Measurements from ENCODE around the gene TEX48.

Gene TEX48

GRCh38 chr9:114687034-114687433 is 5.0 kb upstream of the TEX48 start:
- no peak for TF ChIP-seq CTCF (IDR thresholded peaks at IDR 0.05; ENCODE audit: low read depth, low read length)
- DNase-seq (ENCODE audit: extremely low read depth, low read depth), result no peak

GRCh38 chr9:114685951-114686350 is 4.0 kb upstream of the TEX48 start:
- TF ChIP-seq CTCF (IDR thresholded peaks at IDR 0.05; ENCODE audit: low read depth, low read length), result no peak
- no peak for DNase-seq (ENCODE audit: extremely low read depth, low read depth)

- no peak for DNase-seq (ENCODE audit: extremely low read depth, low read depth)
- no peak for TF ChIP-seq CTCF (IDR thresholded peaks at IDR 0.05; ENCODE audit: low read depth, low read length)
Observed at GRCh38 chr9:114684036-114684435, 2.0 kb upstream of the TEX48 start.

GRCh38 chr9:114682846-114683245 is 854 bp upstream of the TEX48 start:
- TF ChIP-seq CTCF (IDR thresholded peaks at IDR 0.05; ENCODE audit: low read depth, low read length), result no peak
- DNase-seq (ENCODE audit: extremely low read depth, low read depth), result no peak

GRCh38 chr9:114680259-114681001 is 1.6 kb downstream of the TEX48 start:
- no peak for TF ChIP-seq CTCF (IDR thresholded peaks at IDR 0.05; ENCODE audit: low read depth, low read length)
- no peak for DNase-seq (ENCODE audit: extremely low read depth, low read depth)

- no peak for TF ChIP-seq CTCF (IDR thresholded peaks at IDR 0.05; ENCODE audit: low read depth, low read length)
- no peak for DNase-seq (ENCODE audit: extremely low read depth, low read depth)
Observed at GRCh38 chr9:114678795-114679194, 3.2 kb downstream of the TEX48 start.

GRCh38 chr9:114678130-114678529 is 3.9 kb downstream of the TEX48 start:
- DNase-seq (ENCODE audit: extremely low read depth, low read depth), result no peak
- TF ChIP-seq CTCF (IDR thresholded peaks at IDR 0.05; ENCODE audit: low read depth, low read length), result no peak

Data from AG09319 (cell line).